HCT116 (cell line): ENCODE results near the gene LDLRAD4. TPM values are rescaled to one million over a fixed set of nuclear protein-coding genes. Genes with fewer than 3 reads are reported as not detected.

Experiments used
- ATAC-seq: fragments of 200-7000 bp; cut with Tn5 transposase; 2 replicates; pipeline ENCODE4 v1.9.1; 2020; ENCODE audit warnings: mild to moderate bottlenecking, moderate library complexity
- BruUV-seq: library from RNA; stranded (reverse); fragments of 400-500 nt; replicated peaks from 2 replicates; lab custom pipeline; 2021; lab: Mats Ljungman, UMichigan
- CTCF ChIA-PET: fragments of 300-600 bp; sonication (Branson Sonifier 250); formaldehyde crosslinking; loops from one replicate; lab custom pipeline; 2021; ENCODE audit warnings: antibody characterized with exemption; lab: Charles Lee
- POLR2A ChIA-PET: fragments of 300-600, 350-600 bp; sonication (Branson Sonifier 250); formaldehyde crosslinking; loops from one replicate; lab custom pipeline; 2021; ENCODE audit warnings: antibody characterized with exemption; lab: Charles Lee
- RAD21 ChIA-PET, 2 experiments: fragments of 300-600 bp; sonication (Branson Sonifier 250); formaldehyde crosslinking; loops; one replicate each; lab custom pipeline; 2023; ENCODE audit warnings: low total read pairs in 2 of 2; ENCODE audit not compliant: uncharacterized antibody in 2 of 2, unreplicated experiment in 2 of 2, low non-redundant PET in 1 of 2; lab: Charles Lee
- DNase-seq: peaks from one replicate; pipeline ENCODE4 v3.0.0-alpha.2; 2010; ENCODE audit warnings: low read depth, low spot score
- H2AFZ ChIP-seq: fragments of 200-600 bp; shearing (Covaris generic), sonication (generic); 2 replicates; pipeline ENCODE4 v1.6.1; 2017; ENCODE audit warnings: low read depth, mixed run types, mixed read lengths, antibody characterized with exemption, low read length; ENCODE audit not compliant: poor library complexity, severe bottlenecking
- H3K27ac ChIP-seq: 2 replicates; pipeline ENCODE4 v1.5.1; 2012; ENCODE audit warnings: low read depth, low read length
- H3K27me3 ChIP-seq: fragments of 200-600 bp; sonication (generic); 2 replicates; pipeline ENCODE4 v1.6.1; 2016; ENCODE audit warnings: mixed run types, low read length, mixed read lengths; ENCODE audit not compliant: insufficient read depth
- H3K36me3 ChIP-seq, 2 experiments: fragments of 200-500 bp in 1 of 2; fragments of 200-600 bp in 1 of 2; sonication (Bioruptor generic) in 1 of 2; sonication (generic) in 1 of 2; 2 replicates each; pipeline versions ENCODE4 v1.5.1 to v1.6.1; 2014 to 2016; ENCODE audit warnings: low read length in 2 of 2, inconsistent platforms in 1 of 2, mixed read lengths in 1 of 2, mixed run types in 1 of 2; ENCODE audit not compliant: insufficient read depth in 2 of 2, control insufficient read depth in 1 of 2
- H3K4me1 ChIP-seq, 2 experiments: fragments of 200-600 bp in 1 of 2; sonication (generic) in 1 of 2; 2 replicates each; pipeline versions ENCODE4 v1.5.1 to v1.6.1; 2012 to 2017; ENCODE audit warnings: low read length in 2 of 2, inconsistent platforms in 1 of 2, mild to moderate bottlenecking in 1 of 2, mixed read lengths in 1 of 2, mixed run types in 1 of 2, moderate library complexity in 1 of 2; ENCODE audit not compliant: insufficient read depth in 2 of 2, control insufficient read depth in 1 of 2
- H3K4me2 ChIP-seq: fragments of 200-600 bp; sonication (generic); 2 replicates; pipeline ENCODE4 v1.6.1; 2017; ENCODE audit warnings: mixed run types, low read length, mixed read lengths
- H3K4me3 ChIP-seq, 2 experiments: fragments of 200-600 bp in 1 of 2; sonication (generic) in 1 of 2; replicated peaks in 1 of 2; 2 replicates each; pipeline ENCODE4 v1.5.1; 2011 to 2016; ENCODE audit warnings: low read length in 2 of 2, control low read depth in 1 of 2, low read depth in 1 of 2, mild to moderate bottlenecking in 1 of 2, mixed read lengths in 1 of 2, mixed run types in 1 of 2
- H3K79me2 ChIP-seq: fragments of 200-600 bp; sonication (generic); 2 replicates; pipeline ENCODE4 v1.6.1; 2017; ENCODE audit warnings: mild to moderate bottlenecking, mixed run types, low read length, moderate library complexity, mixed read lengths; ENCODE audit not compliant: insufficient read depth
- H3K9ac ChIP-seq: fragments of 200-600 bp; sonication (generic); 2 replicates; pipeline ENCODE4 v1.6.1; 2016; ENCODE audit warnings: low read length, mixed read lengths
- H3K9me2 ChIP-seq: fragments of 200-600 bp; sonication (generic), shearing (Covaris generic); 2 replicates; pipeline ENCODE4 v1.6.1; 2017; ENCODE audit warnings: mixed run types, mild to moderate bottlenecking, moderate library complexity; ENCODE audit not compliant: insufficient read depth
- H3K9me3 ChIP-seq, 2 experiments: fragments of 200-500 bp in 1 of 2; fragments of 200-600 bp in 1 of 2; sonication (Bioruptor generic) in 1 of 2; sonication (generic) in 1 of 2; 2 replicates each; pipeline ENCODE4 v1.6.1; 2014 to 2017; ENCODE audit warnings: low read length in 2 of 2, mixed read lengths in 2 of 2, inconsistent platforms in 1 of 2, low read depth in 1 of 2, mild to moderate bottlenecking in 1 of 2, mixed run types in 1 of 2, moderate library complexity in 1 of 2; ENCODE audit not compliant: control insufficient read depth in 1 of 2, insufficient read depth in 1 of 2
- H4K20me1 ChIP-seq: fragments of 200-600 bp; sonication (generic), shearing (Covaris generic); 2 replicates; pipeline ENCODE4 v1.6.1; 2017; ENCODE audit warnings: mixed run types, mild to moderate bottlenecking, moderate library complexity; ENCODE audit not compliant: insufficient read depth
- CBX3 ChIP-seq: IDR thresholded peaks from 2 replicates; pipeline ENCODE4 v1.6.1; 2012; ENCODE audit warnings: low read depth
- EZH2 ChIP-seq: fragments of 200-600 bp; sonication (generic); IDR thresholded peaks from 2 replicates; pipeline ENCODE4 v1.6.1; 2017; ENCODE audit warnings: antibody characterized with exemption, mixed run types
- FOSL1 ChIP-seq: IDR thresholded peaks from 2 replicates; pipeline ENCODE4 v1.6.1; 2012; ENCODE audit warnings: low read depth
- POLR2A ChIP-seq: IDR thresholded peaks from 2 replicates; pipeline ENCODE4 v1.7.0; 2011; ENCODE audit warnings: borderline replicate concordance; ENCODE audit not compliant: insufficient read depth, insufficient read length; ENCODE audit errors: extremely low read depth
- POLR2AphosphoS5 ChIP-seq: IDR thresholded peaks from 2 replicates; pipeline ENCODE4 v1.6.1; 2011; ENCODE audit warnings: mild to moderate bottlenecking, low read depth, low read length, moderate library complexity
- TCF7L2 ChIP-seq: IDR thresholded peaks from 2 replicates; pipeline ENCODE4 v1.7.0; 2011; ENCODE audit warnings: borderline replicate concordance, inconsistent platforms; ENCODE audit not compliant: insufficient read depth, insufficient read length; ENCODE audit errors: extremely low read depth
- YY1 ChIP-seq: IDR thresholded peaks from 2 replicates; pipeline ENCODE4 v1.6.1; 2011; ENCODE audit warnings: low read length, low read depth, moderate library complexity, mild to moderate bottlenecking; ENCODE audit not compliant: insufficient replicate concordance; ENCODE audit errors: extremely low read depth
- ZFX ChIP-seq: fragments of 450-650 bp; IDR thresholded peaks from 2 replicates; pipeline ENCODE4 v1.6.1; 2017
- intact Hi-C: fragments of 100-400 bp; cut with micrococcal nuclease; formaldehyde crosslinking; loops from 2 replicates; pipeline ENCODE4 v1.10.0; 2022
- total RNA-seq: library from RNA; stranded (reverse); gene quantifications from one replicate; pipeline ENCODE4 v1.2.1, GENCODE V29; 2021; ENCODE audit not compliant: unreplicated experiment
- TF ChIP-seq, protein P1 (sequence below), 3 experiments: fragments of 200-600 bp in 1 of 3; sonication (generic) in 1 of 3; IDR thresholded peaks in 2 of 3; conservative IDR thresholded peaks in 1 of 3; 2 replicates each; pipeline ENCODE4 v1.5.1; 2012 to 2017; ENCODE audit warnings: low read depth in 2 of 3, low read length in 2 of 3, antibody characterized with exemption in 1 of 3, borderline replicate concordance in 1 of 3, control low read depth in 1 of 3, mild to moderate bottlenecking in 1 of 3, mixed read lengths in 1 of 3, mixed run types in 1 of 3, moderate library complexity in 1 of 3; ENCODE audit not compliant: insufficient read depth in 1 of 3
- TF ChIP-seq, protein P2 (sequence below): IDR thresholded peaks from 2 replicates; pipeline ENCODE4 v1.6.1; 2011; ENCODE audit warnings: mild to moderate bottlenecking, low read length, moderate library complexity; ENCODE audit not compliant: insufficient replicate concordance; ENCODE audit errors: extremely low read depth

The LDLRAD4 gene
- total RNA-seq, 1 experiment from 2014 or later, result 1.2 TPM

DNA sequence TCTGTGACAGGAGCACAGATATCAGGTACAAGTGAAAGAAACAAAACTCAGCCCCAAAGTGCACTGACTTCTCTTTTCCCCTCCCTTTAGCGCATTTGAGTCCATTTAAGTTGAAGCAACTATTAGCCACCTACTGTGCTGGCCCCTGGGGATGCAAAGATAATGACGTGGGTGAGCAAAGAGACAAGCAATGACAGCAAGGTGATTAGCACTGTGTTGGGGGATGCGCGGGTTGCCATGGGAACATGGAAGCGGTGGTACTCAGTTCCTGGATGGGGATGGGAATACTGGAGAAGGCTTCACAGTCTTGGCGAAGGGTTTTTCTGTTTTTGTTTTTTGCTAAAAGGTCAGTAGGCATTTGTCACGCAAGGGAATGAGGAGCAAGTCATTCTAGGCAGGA lies 205.8 kb downstream of the LDLRAD4 start:
- no TSS peak for BruUV-seq
- no peak overlapping the region for H3K27ac ChIP-seq
- no peaks in the 10 kb centered on the region for H3K79me2 ChIP-seq
- H3K4me1 ChIP-seq, result peaks cover 0 to 2% of the 10 kb centered on the region in 2 experiments; a peak in 1 of 4 replicates
- H4K20me1 ChIP-seq, result no peaks in the 10 kb centered on the region
- H3K27me3 ChIP-seq, result no peaks in the 10 kb centered on the region
- H3K4me2 ChIP-seq, result no peak overlapping the region
- no peaks in the 10 kb centered on the region for H3K9me2 ChIP-seq
- ChIA-PET RAD21 (no interaction called here), CTCF (no interaction called here), POLR2A (no interaction called here)
- no peak overlapping the region for H2AFZ ChIP-seq
- intact Hi-C loops, result no loop called here
- no peak for ATAC-seq
- H3K36me3 ChIP-seq, result no peaks in the 10 kb centered on the region
- DNase-seq, result no peak
- no peaks in the 10 kb centered on the region for H3K9me3 ChIP-seq
- TF ChIP-seq, protein P1, sequence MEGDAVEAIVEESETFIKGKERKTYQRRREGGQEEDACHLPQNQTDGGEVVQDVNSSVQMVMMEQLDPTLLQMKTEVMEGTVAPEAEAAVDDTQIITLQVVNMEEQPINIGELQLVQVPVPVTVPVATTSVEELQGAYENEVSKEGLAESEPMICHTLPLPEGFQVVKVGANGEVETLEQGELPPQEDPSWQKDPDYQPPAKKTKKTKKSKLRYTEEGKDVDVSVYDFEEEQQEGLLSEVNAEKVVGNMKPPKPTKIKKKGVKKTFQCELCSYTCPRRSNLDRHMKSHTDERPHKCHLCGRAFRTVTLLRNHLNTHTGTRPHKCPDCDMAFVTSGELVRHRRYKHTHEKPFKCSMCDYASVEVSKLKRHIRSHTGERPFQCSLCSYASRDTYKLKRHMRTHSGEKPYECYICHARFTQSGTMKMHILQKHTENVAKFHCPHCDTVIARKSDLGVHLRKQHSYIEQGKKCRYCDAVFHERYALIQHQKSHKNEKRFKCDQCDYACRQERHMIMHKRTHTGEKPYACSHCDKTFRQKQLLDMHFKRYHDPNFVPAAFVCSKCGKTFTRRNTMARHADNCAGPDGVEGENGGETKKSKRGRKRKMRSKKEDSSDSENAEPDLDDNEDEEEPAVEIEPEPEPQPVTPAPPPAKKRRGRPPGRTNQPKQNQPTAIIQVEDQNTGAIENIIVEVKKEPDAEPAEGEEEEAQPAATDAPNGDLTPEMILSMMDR (IDR thresholded peaks at IDR 0.05 in 2 of 3, conservative IDR thresholded peaks at IDR 0.05 in 1 of 3; ENCODE audit: borderline replicate concordance in 1 of 3, insufficient read depth in 1 of 3, low read depth in 2 of 3, low read length in 2 of 3), result no peak
- TF ChIP-seq YY1, result no peak
- no peak for TF ChIP-seq ZFX
- TF ChIP-seq, protein P2, sequence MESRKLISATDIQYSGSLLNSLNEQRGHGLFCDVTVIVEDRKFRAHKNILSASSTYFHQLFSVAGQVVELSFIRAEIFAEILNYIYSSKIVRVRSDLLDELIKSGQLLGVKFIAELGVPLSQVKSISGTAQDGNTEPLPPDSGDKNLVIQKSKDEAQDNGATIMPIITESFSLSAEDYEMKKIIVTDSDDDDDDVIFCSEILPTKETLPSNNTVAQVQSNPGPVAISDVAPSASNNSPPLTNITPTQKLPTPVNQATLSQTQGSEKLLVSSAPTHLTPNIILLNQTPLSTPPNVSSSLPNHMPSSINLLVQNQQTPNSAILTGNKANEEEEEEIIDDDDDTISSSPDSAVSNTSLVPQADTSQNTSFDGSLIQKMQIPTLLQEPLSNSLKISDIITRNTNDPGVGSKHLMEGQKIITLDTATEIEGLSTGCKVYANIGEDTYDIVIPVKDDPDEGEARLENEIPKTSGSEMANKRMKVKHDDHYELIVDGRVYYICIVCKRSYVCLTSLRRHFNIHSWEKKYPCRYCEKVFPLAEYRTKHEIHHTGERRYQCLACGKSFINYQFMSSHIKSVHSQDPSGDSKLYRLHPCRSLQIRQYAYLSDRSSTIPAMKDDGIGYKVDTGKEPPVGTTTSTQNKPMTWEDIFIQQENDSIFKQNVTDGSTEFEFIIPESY, result no peak
- no peak for TF ChIP-seq POLR2A
- TF ChIP-seq CBX3, result no peak
- no peak for TF ChIP-seq POLR2AphosphoS5
- no peak for TF ChIP-seq FOSL1
- TF ChIP-seq TCF7L2, result no peak
- no peak for TF ChIP-seq EZH2
- no peak overlapping the region for H3K9ac ChIP-seq
- no peak overlapping the region for H3K4me3 ChIP-seq
